GM19467 (cell line): ENCODE results near the gene MALAT1.

Experiments used
- ATAC-seq: cut with Tn5 transposase; IDR thresholded peaks from one replicate; pipeline ENCODE4 v1.9.1; 2021; ENCODE audit warnings: mild to moderate bottlenecking, moderate library complexity; ENCODE audit not compliant: unreplicated experiment

Gene MALAT1

GRCh38 chr11:65537620-65538231 is 38.9 kb downstream of the MALAT1 start:
- ATAC-seq, result no peak

GRCh38 chr11:65538232-65538914 is 39.5 kb downstream of the MALAT1 start:
- no peak for ATAC-seq

DNA sequence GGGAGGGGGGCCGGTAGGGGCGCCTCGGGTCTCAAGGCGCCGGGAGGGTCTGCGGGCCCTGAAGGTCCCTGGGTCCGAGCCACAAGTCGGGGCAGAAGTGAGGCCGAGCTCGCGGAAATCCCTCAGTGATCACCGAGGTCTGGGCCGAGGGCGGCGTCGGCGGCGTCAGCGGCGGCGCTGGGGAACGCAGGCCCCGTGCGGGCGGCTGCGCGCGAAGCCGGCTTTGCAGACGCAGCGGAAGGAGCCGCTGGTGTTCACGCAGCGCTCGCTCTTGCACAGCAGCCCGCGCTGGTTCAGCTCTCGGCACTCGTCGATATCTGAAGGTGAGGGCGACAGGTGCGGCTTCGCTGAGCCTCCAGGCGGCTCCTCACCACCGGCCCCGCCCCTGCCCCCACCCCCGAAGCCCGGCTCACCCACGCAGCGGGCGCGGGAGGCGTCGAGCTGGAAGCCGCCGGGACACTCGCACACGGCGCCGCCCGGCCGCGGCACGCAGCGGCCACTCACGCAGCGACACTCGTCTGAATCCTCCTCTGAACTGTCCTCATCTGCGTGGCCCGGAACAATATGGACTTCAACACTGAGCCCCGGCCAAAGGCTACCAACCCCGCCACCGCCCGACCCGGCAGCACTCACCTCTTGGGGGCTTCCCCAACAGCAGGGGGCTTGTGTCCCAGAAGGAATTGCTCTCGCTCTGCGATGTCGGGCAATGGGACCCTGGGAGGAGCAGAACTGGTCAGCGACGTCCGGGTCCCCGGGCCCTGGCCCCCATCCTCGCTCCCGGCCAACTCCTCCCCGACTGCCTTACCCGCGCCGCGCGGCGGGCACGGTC is 40.3 kb downstream of the MALAT1 start:
- ATAC-seq, result no peak

- peak; percentile 34 for ATAC-seq
Observed at GRCh38 chr11:65539744-65540289, 41.0 kb downstream of the MALAT1 start.

- peak; percentile 57 for ATAC-seq
Observed at GRCh38 chr11:65540290-65541092, 41.6 kb downstream of the MALAT1 start.

DNA sequence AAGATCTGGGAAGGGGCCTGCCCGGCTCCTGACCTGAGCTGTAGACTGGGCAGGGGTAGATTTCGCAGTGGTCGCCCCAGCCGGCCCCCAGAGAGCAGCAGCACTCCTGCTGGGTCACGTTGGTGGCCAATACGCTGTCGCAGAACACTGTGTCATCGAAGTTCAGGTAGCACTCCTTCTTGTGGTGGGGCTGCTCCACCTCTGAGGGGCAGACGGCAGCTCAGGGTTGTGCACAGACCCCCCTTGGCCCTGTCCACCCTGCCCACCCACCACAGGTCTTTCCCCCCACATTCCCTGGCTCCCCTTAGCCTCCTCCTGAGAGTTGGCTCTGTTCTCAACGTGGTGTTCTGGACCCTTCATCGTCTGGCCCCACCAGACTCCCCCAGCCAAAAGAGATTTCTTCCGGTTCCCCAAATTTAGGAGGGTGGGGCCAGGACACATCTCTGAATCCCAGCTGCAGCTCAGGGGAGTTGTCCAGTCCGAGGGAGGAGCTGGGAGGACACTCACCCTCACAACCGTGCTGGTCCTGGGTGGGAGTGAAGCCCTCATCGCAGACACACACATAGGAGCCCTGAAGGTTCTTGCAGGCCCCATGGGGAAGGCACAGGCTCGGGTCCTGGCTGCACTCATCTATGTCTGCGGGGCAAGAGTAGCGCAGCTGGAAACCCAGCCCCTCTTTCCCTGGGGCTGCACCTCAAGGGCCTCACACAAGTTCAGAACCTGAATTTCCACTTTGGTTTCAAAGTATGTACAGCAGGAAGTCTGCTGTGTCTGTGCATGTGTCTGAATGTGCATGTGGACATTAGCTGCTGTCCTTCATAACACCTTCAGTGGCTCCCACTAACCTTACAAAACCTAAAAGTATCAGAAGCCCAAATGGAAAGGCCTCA is 42.5 kb downstream of the MALAT1 start:
- ATAC-seq, result no peak

DNA sequence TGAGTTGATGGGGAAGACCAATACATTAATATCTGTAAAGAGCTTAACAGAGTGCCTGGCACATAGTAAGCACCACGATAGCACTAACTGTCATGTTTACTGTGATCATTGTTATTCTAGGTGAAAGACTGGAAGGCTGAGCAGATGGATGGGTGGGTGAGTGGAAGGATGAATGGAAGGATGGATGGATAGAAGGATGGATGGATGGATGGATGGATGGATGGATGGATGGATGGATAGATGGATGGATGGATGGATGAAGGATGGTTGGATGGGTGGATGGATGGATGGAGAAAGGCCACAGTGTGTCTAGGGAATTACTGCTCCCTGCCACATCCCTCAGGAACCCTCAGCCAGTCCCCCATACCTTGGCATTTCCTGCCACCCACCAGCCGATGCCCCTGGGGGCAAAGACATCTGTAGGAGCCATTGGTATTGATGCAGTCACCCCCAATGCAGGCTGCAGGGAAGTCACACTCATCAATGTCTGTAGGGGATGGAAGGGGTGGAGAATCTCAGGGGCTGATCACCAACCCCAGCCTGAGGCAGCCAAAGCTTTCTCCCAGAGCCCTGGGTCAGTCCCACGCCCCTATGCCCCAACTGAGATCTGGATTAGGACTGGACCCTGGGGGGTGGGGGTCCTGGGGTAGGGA is 44.0 kb downstream of the MALAT1 start:
- no peak for ATAC-seq

DNA sequence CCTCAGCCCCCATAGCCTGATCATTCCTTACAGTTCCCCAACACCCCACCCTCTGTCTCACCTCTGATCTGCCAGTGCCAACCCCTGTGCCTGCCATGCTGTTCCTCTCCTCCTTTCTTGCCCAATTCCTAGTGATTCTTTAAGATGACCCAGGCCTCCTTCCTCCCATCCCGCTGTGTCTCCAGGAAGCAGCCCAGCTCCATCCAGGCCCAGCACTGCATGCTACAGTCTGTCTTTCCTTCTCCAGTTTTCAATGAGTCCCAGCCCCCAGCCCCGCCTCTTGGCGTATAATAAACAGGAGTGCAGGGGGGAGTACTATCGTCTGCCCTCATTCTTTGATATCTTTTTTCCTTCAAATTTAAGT is 47.0 kb downstream of the MALAT1 start:
- no peak for ATAC-seq

- ATAC-seq, result peak; percentile 68
Observed at GRCh38 chr11:65546217-65546958, 47.5 kb downstream of the MALAT1 start.

GRCh38 chr11:65547446-65548125 is 48.7 kb downstream of the MALAT1 start:
- ATAC-seq, result no peak

DNA sequence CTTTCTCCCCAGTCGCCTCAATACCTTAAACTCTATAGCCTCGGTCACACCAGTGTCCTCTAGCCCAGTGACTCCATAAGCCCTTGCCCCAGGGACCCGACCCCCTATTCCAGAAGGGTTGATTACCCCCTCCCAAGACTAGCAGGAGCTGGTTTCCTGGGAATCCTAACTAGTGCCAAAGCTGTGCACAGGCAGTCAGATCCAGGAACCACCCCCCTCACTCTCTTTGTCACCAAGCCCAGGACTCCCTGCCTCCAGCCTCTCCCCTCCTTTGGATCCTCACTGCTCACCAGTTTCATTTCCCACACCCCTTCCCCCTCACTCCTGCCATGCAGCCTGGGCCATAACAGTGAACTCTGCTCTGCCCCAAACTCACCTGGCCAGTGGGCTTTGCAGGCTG is 49.5 kb downstream of the MALAT1 start:
- no peak for ATAC-seq

GRCh38 chr11:65549096-65549495 is 50.3 kb downstream of the MALAT1 start:
- no peak for ATAC-seq

GRCh38 chr11:65551572-65552387 is 52.9 kb downstream of the MALAT1 start:
- ATAC-seq, result no peak

- ATAC-seq, result no peak
Observed at GRCh38 chr11:65552388-65552951, 53.6 kb downstream of the MALAT1 start.

DNA sequence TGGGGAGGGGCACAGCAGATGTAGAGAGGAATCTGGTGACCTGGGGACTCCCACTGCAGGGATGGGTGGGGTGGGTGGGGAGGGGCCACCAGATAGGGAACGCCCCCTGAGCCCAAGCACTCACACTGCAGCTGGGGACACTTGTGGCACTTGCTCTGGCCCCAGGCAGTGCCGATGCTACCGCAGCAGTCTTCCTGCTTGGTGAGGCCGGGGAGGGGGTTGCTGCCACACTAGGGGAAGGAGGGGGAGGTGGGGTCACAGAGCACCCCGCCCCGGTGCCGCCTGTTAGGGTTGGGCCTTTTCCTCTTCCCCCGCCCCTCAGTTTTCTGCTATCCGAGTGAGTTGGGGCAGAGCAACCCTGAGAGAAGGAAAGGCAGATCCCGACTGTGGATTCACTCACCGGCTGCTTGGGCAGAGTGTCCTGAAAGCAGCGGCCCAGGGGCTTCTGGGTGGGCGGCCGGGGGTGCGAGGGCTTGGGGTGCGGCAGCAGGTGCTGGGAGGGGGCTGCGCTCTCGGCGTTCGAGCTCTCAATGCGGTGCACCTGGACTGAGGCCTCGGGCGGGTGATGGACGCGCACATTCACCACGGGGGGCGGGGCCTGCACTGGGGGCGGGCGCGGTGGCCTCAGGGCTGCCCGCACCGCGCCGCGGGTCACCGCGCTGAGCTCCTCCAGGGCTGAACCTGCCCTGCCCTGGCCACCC is 54.6 kb downstream of the MALAT1 start:
- ATAC-seq, result no peak

DNA sequence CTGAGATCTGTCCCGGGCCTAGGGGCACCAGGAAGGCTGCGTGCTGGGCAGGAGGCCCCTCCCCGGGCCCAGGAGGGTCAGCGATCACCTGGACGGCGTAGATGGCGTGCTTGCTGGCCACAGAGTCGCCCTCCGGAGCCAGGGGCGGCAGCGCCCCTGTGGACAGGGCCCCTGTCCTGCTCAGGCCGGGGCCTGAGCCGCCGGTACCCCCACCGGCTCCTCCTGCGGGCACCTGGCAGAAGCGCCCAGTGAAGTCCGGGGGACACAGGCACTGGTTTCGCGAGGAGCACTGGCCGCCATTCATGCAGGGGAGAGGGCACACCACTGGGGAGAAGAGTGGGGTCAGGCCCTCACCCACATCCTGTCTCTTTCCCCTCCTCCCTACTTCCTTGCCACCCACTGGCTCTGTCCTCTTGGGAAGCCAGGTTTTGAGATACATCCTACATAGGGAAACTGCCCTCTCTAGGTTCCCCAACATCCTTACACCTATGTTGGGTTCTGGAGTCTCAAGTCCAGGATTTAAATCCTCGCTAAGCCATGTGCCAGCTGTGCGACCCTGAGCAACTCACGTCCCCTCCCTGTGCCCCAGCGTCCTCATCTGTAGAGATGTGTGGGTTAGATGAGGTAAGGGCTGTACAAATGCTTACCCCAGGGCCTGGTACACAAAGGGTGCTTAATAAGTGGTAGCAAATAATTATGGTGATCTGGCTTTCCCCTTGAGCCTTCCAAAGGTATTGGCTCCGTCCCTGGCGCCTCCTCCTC is 55.4 kb downstream of the MALAT1 start:
- ATAC-seq, result no peak
